Common myeloid progenitor, CD34-positive (primary cell): ENCODE measurements around the gene TCF19.

Experiments used
- CTCF ChIA-PET: fragments of 350-600 bp; sonication (Branson Sonifier 250); formaldehyde crosslinking; loops from one replicate; lab custom pipeline; 2021; ENCODE audit warnings: antibody characterized with exemption; lab: Charles Lee
- POLR2A ChIA-PET: fragments of 350-600 bp; sonication (Branson Sonifier 250); formaldehyde crosslinking; loops from one replicate; lab custom pipeline; 2021; ENCODE audit warnings: antibody characterized with exemption; lab: Charles Lee
- DNase-seq, 3 donors: peaks; one replicate each; pipeline versions ENCODE4 v3.0.0 to v3.0.0-alpha.2; 2013
- H3K27ac ChIP-seq, 2 experiments: 1 replicate in 1 of 2; 2 replicates in 1 of 2; pipeline ENCODE4 v1.7.0; 2013; ENCODE audit warnings: inconsistent platforms in 2 of 2, low read length in 2 of 2, mild to moderate bottlenecking in 2 of 2, low read depth in 1 of 2, moderate library complexity in 1 of 2; ENCODE audit not compliant: severe bottlenecking in 2 of 2, insufficient read depth in 1 of 2, poor library complexity in 1 of 2
- H3K27me3 ChIP-seq, 5 experiments: replicated peaks in 2 of 5; 1 replicate in 3 of 5; 2 replicates in 2 of 5; pipeline versions ENCODE4 v1.6.1 to v1.7.0; 2013; ENCODE audit warnings: low read length in 4 of 5, mild to moderate bottlenecking in 2 of 5, moderate library complexity in 2 of 5, inconsistent platforms in 1 of 5; ENCODE audit not compliant: insufficient read depth in 5 of 5, control insufficient read depth in 4 of 5
- H3K36me3 ChIP-seq, 4 experiments: 1 replicate in 2 of 4; 2 replicates in 2 of 4; pipeline versions ENCODE4 v1.6.1 to v1.7.0; 2013; ENCODE audit warnings: low read length in 3 of 4, control low read depth in 1 of 4, mild to moderate bottlenecking in 1 of 4; ENCODE audit not compliant: control insufficient read depth in 4 of 4, insufficient read depth in 4 of 4
- H3K4me1 ChIP-seq, 4 experiments: 1 replicate in 3 of 4; 2 replicates in 1 of 4; pipeline versions ENCODE4 v1.6.1 to v1.7.1; 2013; ENCODE audit warnings: low read length in 3 of 4, mild to moderate bottlenecking in 3 of 4, control low read depth in 1 of 4, inconsistent platforms in 1 of 4, moderate library complexity in 1 of 4; ENCODE audit not compliant: control insufficient read depth in 4 of 4, insufficient read depth in 4 of 4; ENCODE audit errors: control extremely low read depth in 1 of 4
- H3K4me3 ChIP-seq, 7 experiments: 1 replicate in 4 of 7; 2 replicates in 3 of 7; pipeline versions ENCODE4 v1.5.1 to v1.7.0; 2013; ENCODE audit warnings: mild to moderate bottlenecking in 7 of 7, low read length in 6 of 7, moderate library complexity in 6 of 7, inconsistent platforms in 2 of 7, low read depth in 2 of 7, control low read depth in 1 of 7; ENCODE audit not compliant: insufficient read depth in 4 of 7, control insufficient read depth in 1 of 7; ENCODE audit errors: extremely low read depth in 1 of 7
- H3K9me3 ChIP-seq, 5 experiments: 1 replicate in 4 of 5; 2 replicates in 1 of 5; pipeline versions ENCODE4 v1.6.1 to v1.7.1; 2013; ENCODE audit warnings: low read length in 4 of 5, mild to moderate bottlenecking in 2 of 5, inconsistent platforms in 1 of 5, low read depth in 1 of 5, moderate library complexity in 1 of 5; ENCODE audit not compliant: control insufficient read depth in 4 of 5, insufficient read depth in 2 of 5; ENCODE audit errors: control extremely low read depth in 1 of 5
- WGBS: methylation state at CpG from one replicate; pipeline ENCODE4 v1.1.5; 2013; ENCODE audit not compliant: insufficient coverage; 5-methylcytosine and 5-hydroxymethylcytosine counted together

The TCF19 gene

DNA sequence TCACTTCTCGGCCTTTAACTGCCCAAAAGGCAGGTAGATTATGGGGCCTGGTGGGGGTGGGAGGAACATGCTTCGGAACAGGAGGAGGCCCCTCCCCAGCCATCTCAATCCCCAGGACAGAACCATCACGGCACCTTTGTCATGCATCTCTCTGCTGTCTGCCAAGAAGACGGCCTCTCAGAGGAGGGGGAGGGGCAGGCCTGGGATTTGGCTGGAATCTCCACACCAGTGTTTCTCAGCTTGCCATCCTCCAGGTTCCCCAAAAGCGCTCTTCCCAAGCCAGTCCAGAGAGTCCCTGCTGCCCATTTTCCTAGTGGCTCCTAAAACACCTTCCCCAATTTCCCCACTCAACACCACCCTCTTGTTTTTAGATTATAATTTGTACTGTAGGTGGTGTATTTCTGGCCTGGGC, 14.6 kb downstream of the TCF19 start:
- POLR2A ChIA-PET: no interaction called here
- Histone ChIP-seq H3K27ac (no peak overlapping the region), H3K36me3 (peaks cover 0 to 2% (median 0%) of the 10 kb centered on the region in 4 experiments), H3K4me3 (no peak overlapping the region), H3K4me1 (peaks cover 0 to 6% (median 2%) of the 10 kb centered on the region in 4 experiments), H3K27me3 (no peaks in the 10 kb centered on the region), H3K9me3 (no peaks in the 10 kb centered on the region)
- 100% methylated on average over 3 of the region's 5 CpGs for WGBS
- DNase-seq: no peak
- CTCF ChIA-PET: interaction anchor here (0.6 kb wide), 1 partner anchor 30 kb away, joined by 3 read pairs; no protein-coding TSS in a partner anchor

DNA sequence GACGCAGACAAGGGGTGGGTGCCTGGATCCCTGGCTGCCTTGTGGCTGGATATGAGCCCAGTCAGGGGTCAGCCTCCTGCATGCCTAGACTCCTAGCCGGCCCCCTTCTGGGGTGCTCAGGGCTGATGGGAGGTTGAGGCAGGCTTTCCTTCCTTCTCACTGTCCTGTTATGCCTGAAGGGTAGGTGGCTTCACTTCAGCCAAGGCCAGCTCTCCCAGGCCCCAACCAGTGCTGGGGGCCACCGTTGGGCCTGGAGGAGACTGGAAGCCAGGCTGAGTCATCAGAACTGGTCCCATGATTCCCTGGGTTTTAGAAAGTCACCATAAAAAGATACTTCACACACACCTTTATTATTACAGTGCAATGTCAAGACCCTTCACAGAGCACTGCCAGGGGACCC, 15.0 kb downstream of the TCF19 start:
- Histone ChIP-seq H3K27me3 (no peaks in the 10 kb centered on the region), H3K36me3 (peaks cover 0 to 2% (median 0%) of the 10 kb centered on the region in 4 experiments), H3K4me3 (no peak overlapping the region), H3K27ac (no peak overlapping the region), H3K9me3 (no peaks in the 10 kb centered on the region), H3K4me1 (peaks cover 0 to 6% (median 2%) of the 10 kb centered on the region in 4 experiments)
- WGBS: 88% methylated on average over 3 of the region's 3 CpGs
- ChIA-PET POLR2A (no interaction called here), CTCF (interaction anchor here (0.6 kb wide), 1 partner anchor 31 kb away, joined by 3 read pairs; no protein-coding TSS in a partner anchor)
- DNase-seq: no peak

DNA sequence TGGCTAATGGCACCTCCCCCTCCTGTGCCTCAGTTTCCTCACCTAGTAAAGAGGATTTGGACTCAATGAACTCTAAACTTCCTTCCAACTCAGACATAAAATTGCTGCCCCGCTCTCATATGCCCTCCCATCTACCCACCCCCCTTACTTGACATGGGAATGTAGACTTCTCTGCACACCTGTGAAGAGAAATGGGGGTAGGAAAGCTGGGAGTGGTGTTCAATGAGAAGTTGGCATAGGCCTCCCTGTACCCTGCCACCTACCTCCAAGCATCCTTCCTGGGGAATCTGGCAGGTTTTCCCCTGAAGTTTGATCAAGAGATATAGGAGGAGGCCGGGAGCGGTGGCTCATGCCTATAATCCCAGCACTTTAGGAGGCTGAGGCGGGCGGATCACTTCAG, 16.0 kb downstream of the TCF19 start:
- no peak for DNase-seq
- ChIA-PET POLR2A (no interaction called here), CTCF (interaction anchor here (2.0 kb wide), 1 partner anchor 36 kb away, joined by 6 read pairs; the partner anchor contains the start of gene PSORS1C2)
- WGBS: 88% methylated on average over 3 of the region's 5 CpGs
- Histone ChIP-seq H3K9me3 (no peaks in the 10 kb centered on the region), H3K27me3 (no peaks in the 10 kb centered on the region), H3K4me3 (no peak overlapping the region), H3K4me1 (peaks cover 0 to 10% (median 2%) of the 10 kb centered on the region in 4 experiments), H3K27ac (no peak overlapping the region), H3K36me3 (peaks cover 0 to 2% (median 0%) of the 10 kb centered on the region in 4 experiments)

DNA sequence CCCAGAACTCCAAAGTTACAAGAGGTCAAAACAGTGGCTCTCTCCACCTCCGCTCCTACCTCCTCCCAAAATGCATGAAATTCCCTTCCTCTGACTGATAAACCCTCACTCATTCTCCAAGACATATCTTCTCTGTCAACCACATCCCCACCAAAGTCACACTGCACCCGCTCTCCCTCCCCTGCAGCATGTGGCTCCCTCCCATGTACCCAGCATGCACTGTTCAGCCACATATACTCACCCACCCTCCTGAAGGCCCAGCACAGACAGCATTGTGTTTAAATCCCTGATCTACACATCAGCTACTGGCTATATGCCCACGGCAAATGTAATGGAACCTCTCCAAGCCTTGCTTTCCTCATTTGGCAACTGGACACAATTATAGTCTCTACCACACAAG, 17.6 kb downstream of the TCF19 start:
- ChIA-PET CTCF (interaction anchor here (1.1 to 2.0 kb wide), 3 partner anchors 17 to 199 kb away, joined by 3 to 6 read pairs (median 4); partner anchors contain the start of genes PSORS1C2 and TCF19), POLR2A (no interaction called here)
- H3K4me1 ChIP-seq: peaks cover 0 to 10% (median 3%) of the 10 kb centered on the region in 4 experiments
- no peaks in the 10 kb centered on the region for H3K9me3 ChIP-seq
- no peak for DNase-seq
- no peak overlapping the region for H3K4me3 ChIP-seq
- 76% methylated on average over 2 of the region's 3 CpGs for WGBS
- no peaks in the 10 kb centered on the region for H3K27me3 ChIP-seq
- H3K27ac ChIP-seq: no peak overlapping the region
- H3K36me3 ChIP-seq: peaks cover 0 to 2% (median 0%) of the 10 kb centered on the region in 4 experiments

DNA sequence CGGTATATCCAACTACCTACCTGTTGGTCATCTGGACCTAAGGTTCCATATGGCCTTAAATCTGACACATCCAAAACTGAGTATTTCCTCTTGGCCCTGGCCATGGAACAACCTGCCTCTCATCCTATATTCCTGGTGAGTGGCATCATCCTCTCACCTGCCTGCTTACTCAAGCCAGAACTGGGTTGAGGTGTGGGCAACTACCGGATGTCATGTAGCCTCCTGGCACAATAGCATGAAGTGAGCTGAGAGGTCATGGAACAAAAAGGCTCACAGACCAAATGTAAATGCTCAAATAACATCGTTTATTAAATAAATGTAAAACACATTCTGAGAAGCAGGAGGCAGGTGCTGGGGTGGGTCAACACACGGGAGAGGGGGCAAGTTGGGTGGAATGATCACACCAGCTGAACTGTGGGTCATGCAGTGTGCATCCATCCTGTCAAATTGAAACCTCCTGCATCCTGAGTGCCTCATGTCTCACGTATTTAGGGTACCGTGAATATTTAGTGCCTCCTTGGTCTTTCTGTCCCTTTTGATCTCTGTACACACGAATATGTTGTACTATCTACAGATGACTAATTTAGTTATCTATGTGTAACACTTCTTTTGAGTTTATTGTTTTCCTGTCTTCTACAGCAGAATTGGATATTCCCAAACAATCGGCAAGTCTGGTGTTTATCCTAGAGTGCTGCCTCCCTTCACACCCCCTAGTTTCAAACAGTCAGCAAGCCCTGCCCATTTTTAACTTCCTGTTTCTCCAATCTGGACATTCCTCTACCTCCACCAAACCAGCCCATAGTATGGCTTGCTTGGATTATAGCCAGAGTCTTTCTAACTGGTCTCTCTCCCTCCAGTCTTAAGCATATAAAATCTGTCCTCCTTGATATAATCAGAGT, 20.0 kb downstream of the TCF19 start:
- CTCF ChIA-PET: interaction anchor here (0.7 kb wide), 1 partner anchor 13 kb away, joined by 3 read pairs; no protein-coding TSS in a partner anchor
- Histone ChIP-seq H3K4me3 (no peak overlapping the region), H3K9me3 (no peaks in the 10 kb centered on the region), H3K36me3 (peaks cover 0 to 2% (median 0%) of the 10 kb centered on the region in 4 experiments), H3K4me1 (peaks cover 0 to 10% (median 1%) of the 10 kb centered on the region in 4 experiments), H3K27ac (no peak overlapping the region), H3K27me3 (no peaks in the 10 kb centered on the region)
- WGBS: 94% methylated on average over 5 of the region's 8 CpGs
- no peak for DNase-seq
- POLR2A ChIA-PET: no interaction called here

DNA sequence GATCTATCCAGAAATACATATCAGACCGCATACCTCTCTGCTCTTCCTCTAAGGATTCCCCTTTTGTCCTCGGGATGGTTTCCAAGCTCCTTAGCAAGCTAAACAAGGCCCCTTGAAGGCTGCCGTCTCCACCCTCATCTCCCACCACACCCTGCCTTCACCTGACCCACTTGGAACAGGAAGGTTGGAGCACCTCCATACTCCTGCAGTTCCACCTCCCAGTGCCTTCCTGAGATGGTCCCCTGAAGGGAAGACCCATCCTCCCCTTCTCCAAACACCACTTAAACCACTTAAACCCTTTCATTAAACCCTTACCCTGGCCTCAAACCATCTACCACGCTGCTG, 20.6 kb downstream of the TCF19 start:
- ChIA-PET POLR2A (no interaction called here), CTCF (interaction anchor here (0.7 kb wide), 1 partner anchor 13 kb away, joined by 3 read pairs; no protein-coding TSS in a partner anchor)

More for the DNA sequence above, 20.6 kb downstream of the TCF19 start:
- Histone ChIP-seq H3K9me3 (no peaks in the 10 kb centered on the region), H3K27ac (no peak overlapping the region), H3K36me3 (peaks cover 0 to 2% (median 0%) of the 10 kb centered on the region in 4 experiments), H3K4me3 (no peak overlapping the region), H3K27me3 (no peaks in the 10 kb centered on the region), H3K4me1 (peaks cover 0 to 10% (median 1%) of the 10 kb centered on the region in 4 experiments)
- 94% methylated on average over 3 of the region's 4 CpGs for WGBS
- DNase-seq: no peak
